ENCODE data around the gene TACC2. TPM values are rescaled to one million over a fixed set of nuclear protein-coding genes. Genes with fewer than 3 reads are reported as not detected.

Gene TACC2
- total RNA-seq, 2 experiments from 2014 or later: not detected

- no peaks in the 10 kb centered on the region for H3K9me2 ChIP-seq (ENCODE audit: insufficient read depth, low read length)
- POLR2A ChIA-PET: interaction anchor here (0.6 to 0.7 kb wide), 3 partner anchors 180 to 675 kb away, joined by 3 to 5 read pairs (median 4); no protein-coding TSS in a partner anchor
- intact Hi-C loops (cut with micrococcal nuclease; ENCODE audit: unreplicated experiment): no loop called here
- no TSS peak for BruUV-seq (replicated peaks)
- TF ChIP-seq CTCF (conservative IDR thresholded peaks at IDR 0.05; ENCODE audit: low read length) (no peak), EZH2phosphoT487 (IDR thresholded peaks at IDR 0.05; ENCODE audit: borderline replicate concordance, low read depth, low read length) (no peak)
- no peaks in the 10 kb centered on the region for H3K9me3 ChIP-seq (ENCODE audit: low read length)
- no peaks in the 10 kb centered on the region for H3K36me3 ChIP-seq (ENCODE audit: insufficient read depth, low read length)
- no peaks in the 10 kb centered on the region for H4K20me1 ChIP-seq (ENCODE audit: insufficient read depth, low read length)
- H3K4me1 ChIP-seq (ENCODE audit: insufficient read depth, low read length, poor library complexity, severe bottlenecking): no peaks in the 10 kb centered on the region
- no peaks in the 10 kb centered on the region for H3K79me2 ChIP-seq (ENCODE audit: insufficient read depth, low read depth, low read length)
- DNase-seq (ENCODE audit: low spot score): no peak
- H3K27ac ChIP-seq (ENCODE audit: low read depth, low read length, poor library complexity, severe bottlenecking): no peak overlapping the region
- H2AFZ ChIP-seq (ENCODE audit: low read length): no peak overlapping the region
- H3K4me2 ChIP-seq (ENCODE audit: low read length): no peak overlapping the region
- CTCF ChIA-PET (ENCODE audit: unreplicated experiment): no interaction called here
- no peak overlapping the region for H3K4me3 ChIP-seq (ENCODE audit: low read depth, low read length, poor library complexity, severe bottlenecking)
These were observed 254.6 kb downstream of the TACC2 start for GRCh38 chr10:122243550-122243949.

GRCh38 chr10:122244001-122244975, 255.3 kb downstream of the TACC2 start:
- no peak for DNase-seq (ENCODE audit: low spot score)

More at GRCh38 chr10:122244001-122244975, 255.3 kb downstream of the TACC2 start:
- POLR2A ChIA-PET: interaction anchor here (0.6 kb wide), 1 partner anchor 676 kb away, joined by 4 read pairs; no protein-coding TSS in a partner anchor
- Histone ChIP-seq H3K36me3 (ENCODE audit: insufficient read depth, low read length) (no peaks in the 10 kb centered on the region), H3K4me3 (ENCODE audit: low read depth, low read length, poor library complexity, severe bottlenecking) (no peak overlapping the region), H3K79me2 (ENCODE audit: insufficient read depth, low read depth, low read length) (no peaks in the 10 kb centered on the region), H4K20me1 (ENCODE audit: insufficient read depth, low read length) (no peaks in the 10 kb centered on the region), H3K9me3 (ENCODE audit: low read length) (no peaks in the 10 kb centered on the region), H3K27ac (ENCODE audit: low read depth, low read length, poor library complexity, severe bottlenecking) (no peak overlapping the region), H3K4me2 (ENCODE audit: low read length) (no peak overlapping the region), H2AFZ (ENCODE audit: low read length) (no peak overlapping the region), H3K4me1 (ENCODE audit: insufficient read depth, low read length, poor library complexity, severe bottlenecking) (no peaks in the 10 kb centered on the region), H3K9me2 (ENCODE audit: insufficient read depth, low read length) (no peaks in the 10 kb centered on the region)
- no TSS peak for BruUV-seq (replicated peaks)
- intact Hi-C loops (cut with micrococcal nuclease; ENCODE audit: unreplicated experiment): no loop called here
- CTCF ChIA-PET (ENCODE audit: unreplicated experiment): no interaction called here
- TF ChIP-seq CTCF (conservative IDR thresholded peaks at IDR 0.05; ENCODE audit: low read length): no peak
- no peak for TF ChIP-seq EZH2phosphoT487 (IDR thresholded peaks at IDR 0.05; ENCODE audit: borderline replicate concordance, low read depth, low read length)

Data from OCI-LY7 (cell line).